Mammary epithelial cell (primary cell): ENCODE measurements around the gene ST6GALNAC3.

Experiments
- CTCF ChIP-seq, 2 donors: IDR thresholded peaks in 1 of 2; conservative IDR thresholded peaks in 1 of 2; 2 replicates each; pipeline ENCODE4 v1.5.1; 2011 to 2012; ENCODE audit warnings: inconsistent platforms in 2 of 2, low read length in 2 of 2, mild to moderate bottlenecking in 2 of 2, control low read depth in 1 of 2, low read depth in 1 of 2; ENCODE audit not compliant: insufficient read depth in 1 of 2; ENCODE audit errors: extremely low read depth in 1 of 2
- EZH2 ChIP-seq: IDR thresholded peaks from 2 replicates; pipeline ENCODE4 v1.6.1; 2012; ENCODE audit warnings: low read length, inconsistent platforms, borderline replicate concordance

- TF ChIP-seq CTCF (conservative IDR thresholded peaks at IDR 0.05 in 1 of 2, IDR thresholded peaks at IDR 0.05 in 1 of 2; ENCODE audit: extremely low read depth in 1 of 2, insufficient read depth in 1 of 2, low read depth in 1 of 2, low read length in 2 of 2) (no peak), EZH2 (no peak)
Measured at GRCh38 chr1:76125473-76126219, 51.1 kb downstream of the ST6GALNAC3 start.
